ENCODE results near the gene CSH2. TPM values are rescaled to one million over a fixed set of nuclear protein-coding genes. Genes with fewer than 3 reads are reported as not detected.

Gene CSH2
- total RNA-seq, 2 donors from 2014 or later: not detected

- no peak for DNase-seq (ENCODE audit: low spot score)
- Histone ChIP-seq H3K27ac (peak overlapping the region; percentile 90 to 95), H3K36me3 (peaks cover 41% of the 10 kb centered on the region), H3K27me3 (no peaks in the 10 kb centered on the region), H3K9me3 (no peaks in the 10 kb centered on the region), H3K4me1 (peaks cover 3 to 63% of the 10 kb centered on the region in 2 donors), H3K4me3 (peak overlapping the region in 1 of 2 donors; percentile 25)
- TF ChIP-seq CTCF (IDR thresholded peaks at IDR 0.05): no peak
Measured at GRCh38 chr17:63837962-63838600, 35.4 kb downstream of the CSH2 start.

GRCh38 chr17:63837480-63837879 lies 36.0 kb downstream of the CSH2 start:
- Histone ChIP-seq H3K4me3 (no peak overlapping the region), H3K4me1 (peaks cover under 1 to 63% of the 10 kb centered on the region in 2 donors), H3K27me3 (no peaks in the 10 kb centered on the region), H3K36me3 (peaks cover 47% of the 10 kb centered on the region), H3K9me3 (no peaks in the 10 kb centered on the region), H3K27ac (peak overlapping the region; percentile 90 to 95)
- TF ChIP-seq CTCF (IDR thresholded peaks at IDR 0.05): no peak
- DNase-seq (ENCODE audit: low spot score): no peak

- no peaks in the 10 kb centered on the region for H3K27me3 ChIP-seq
- no peak overlapping the region for H3K4me3 ChIP-seq
- peaks cover 0 to 63% of the 10 kb centered on the region in 2 donors for H3K4me1 ChIP-seq
- H3K36me3 ChIP-seq: peaks cover 54% of the 10 kb centered on the region
- DNase-seq (ENCODE audit: low spot score): no peak
- H3K27ac ChIP-seq: peak overlapping the region; percentile 90 to 95
- no peaks in the 10 kb centered on the region for H3K9me3 ChIP-seq
- TF ChIP-seq CTCF (IDR thresholded peaks at IDR 0.05): no peak
Measured at GRCh38 chr17:63836811-63837210, 36.7 kb downstream of the CSH2 start.

GRCh38 chr17:63835167-63835720 lies 38.2 kb downstream of the CSH2 start:
- DNase-seq (ENCODE audit: low spot score): no peak
- Histone ChIP-seq H3K9me3 (no peaks in the 10 kb centered on the region), H3K4me1 (peaks cover 0 to 48% of the 10 kb centered on the region in 2 donors), H3K4me3 (no peak overlapping the region), H3K36me3 (peaks cover 70% of the 10 kb centered on the region), H3K27me3 (no peaks in the 10 kb centered on the region), H3K27ac (peak overlapping the region in 1 of 2 donors; percentile 17)
- no peak for TF ChIP-seq CTCF (IDR thresholded peaks at IDR 0.05)

GRCh38 chr17:63834431-63835166 lies 38.9 kb downstream of the CSH2 start:
- peaks cover 0 to 43% of the 10 kb centered on the region in 2 donors for H3K4me1 ChIP-seq
- H3K36me3 ChIP-seq: peaks cover 76% of the 10 kb centered on the region
- peak in 1 of 2 donors; percentile 55 for TF ChIP-seq CTCF (IDR thresholded peaks at IDR 0.05)
- peak overlapping the region in 1 of 2 donors; percentile 17 for H3K27ac ChIP-seq
- DNase-seq (ENCODE audit: low spot score): no peak
- H3K4me3 ChIP-seq: no peak overlapping the region
- no peaks in the 10 kb centered on the region for H3K27me3 ChIP-seq
- H3K9me3 ChIP-seq: no peaks in the 10 kb centered on the region

All from right atrium auricular region (tissue), 2 donors.